Large intestine (tissue), 3 donors: ENCODE measurements around the gene PRR15. TPM values are rescaled to one million over a fixed set of nuclear protein-coding genes. Genes with fewer than 3 reads are reported as not detected.

Experiments
- DNase-seq, 2 donors: peaks; one replicate each; pipeline versions ENCODE4 v3.0.0 to v3.0.0-alpha.2; 2013
- H3K27ac ChIP-seq: one replicate; pipeline ENCODE4 v1.5.1; 2013; ENCODE audit warnings: low read length
- H3K27me3 ChIP-seq: 2 replicates; pipeline ENCODE4 v1.6.1; 2013; ENCODE audit warnings: low read length; ENCODE audit not compliant: control insufficient read depth, insufficient read depth
- H3K36me3 ChIP-seq: 2 replicates; pipeline ENCODE4 v1.6.1; 2013; ENCODE audit warnings: low read length; ENCODE audit not compliant: control insufficient read depth, insufficient read depth
- H3K4me1 ChIP-seq: one replicate; pipeline ENCODE4 v1.6.1; 2013; ENCODE audit warnings: low read length; ENCODE audit not compliant: control insufficient read depth, insufficient read depth
- H3K4me3 ChIP-seq: one replicate; pipeline ENCODE4 v1.5.1; 2013; ENCODE audit warnings: low read length
- H3K9me3 ChIP-seq: one replicate; pipeline ENCODE4 v1.6.1; 2013; ENCODE audit warnings: mild to moderate bottlenecking, low read depth, low read length, moderate library complexity; ENCODE audit not compliant: control insufficient read depth
- WGBS: methylation state at CpG from one replicate; pipeline ENCODE4 v1.1.5; 2013; ENCODE audit warnings: low lambda C conversion rate; ENCODE audit not compliant: insufficient coverage; 5-methylcytosine and 5-hydroxymethylcytosine counted together
- polyA plus RNA-seq: library from polyadenylated mRNA; unstranded; fragments of 120-200 nt; gene quantifications from one replicate; pipeline ENCODE4 v1.2.1, GENCODE V29; 2013

The PRR15 gene
- polyA plus RNA-seq, 1 donor = 70.8 TPM

- no peak for DNase-seq
- no CpG with 5 or more reads among the region's 3 CpGs for WGBS
- Histone ChIP-seq H3K36me3 (no peaks in the 10 kb centered on the region), H3K4me1 (no peaks in the 10 kb centered on the region), H3K27me3 (no peaks in the 10 kb centered on the region), H3K27ac (no peak overlapping the region), H3K9me3 (peaks cover 3% of the 10 kb centered on the region), H3K4me3 (no peak overlapping the region)
Measured at GRCh38 chr7:29547421-29547820, 16.2 kb upstream of the PRR15 start.

DNA sequence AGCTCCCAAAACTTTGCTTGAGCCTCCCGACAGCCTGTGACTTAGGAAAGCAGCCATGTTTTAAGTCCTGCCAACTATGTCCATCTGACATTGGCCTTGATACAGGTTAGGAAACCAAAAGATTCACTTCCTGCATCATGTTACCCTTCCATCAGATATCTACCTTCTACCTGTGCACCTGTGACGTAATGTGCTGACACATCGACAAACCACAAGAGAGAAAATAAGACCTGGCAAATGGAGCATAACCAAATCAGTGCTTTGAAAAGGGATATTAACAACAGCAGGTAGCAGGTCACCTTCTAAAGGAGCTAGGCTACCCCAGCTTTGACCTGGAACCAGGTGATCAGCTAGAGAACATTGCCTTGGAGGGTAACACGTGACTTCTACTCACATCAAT, 14.8 kb upstream of the PRR15 start:
- peaks cover 3% of the 10 kb centered on the region for H3K9me3 ChIP-seq
- DNase-seq = no peak
- H3K4me3 ChIP-seq = no peak overlapping the region
- no peaks in the 10 kb centered on the region for H3K36me3 ChIP-seq
- WGBS = 100% methylated on average over 3 of the region's 4 CpGs
- no peak overlapping the region for H3K27ac ChIP-seq
- no peaks in the 10 kb centered on the region for H3K27me3 ChIP-seq
- no peaks in the 10 kb centered on the region for H3K4me1 ChIP-seq

DNA sequence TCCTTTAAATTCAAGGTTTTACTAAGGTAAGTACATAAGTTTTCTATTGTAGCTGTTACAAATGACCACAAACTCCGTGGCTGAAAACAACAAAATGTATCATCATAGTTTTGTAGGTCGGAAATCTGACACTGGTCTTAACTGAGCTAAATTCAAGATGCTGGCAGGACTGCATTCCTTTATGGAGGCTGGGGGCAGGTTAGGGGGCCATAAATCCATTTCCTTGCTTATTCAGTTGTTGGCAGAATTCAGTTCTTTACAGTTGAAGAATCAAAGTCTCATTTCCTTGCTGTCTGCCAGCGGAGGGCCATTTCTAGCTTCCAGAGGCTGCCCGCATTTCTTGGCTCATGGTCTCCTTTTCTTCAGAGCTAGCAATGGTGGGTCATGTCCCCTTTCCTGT, 11.2 kb upstream of the PRR15 start:
- no peak for DNase-seq
- Histone ChIP-seq H3K36me3 (no peaks in the 10 kb centered on the region), H3K27ac (no peak overlapping the region), H3K27me3 (no peaks in the 10 kb centered on the region), H3K4me1 (no peaks in the 10 kb centered on the region), H3K4me3 (no peak overlapping the region), H3K9me3 (no peaks in the 10 kb centered on the region)
- no CpG with 5 or more reads among the region's 4 CpGs for WGBS

DNA sequence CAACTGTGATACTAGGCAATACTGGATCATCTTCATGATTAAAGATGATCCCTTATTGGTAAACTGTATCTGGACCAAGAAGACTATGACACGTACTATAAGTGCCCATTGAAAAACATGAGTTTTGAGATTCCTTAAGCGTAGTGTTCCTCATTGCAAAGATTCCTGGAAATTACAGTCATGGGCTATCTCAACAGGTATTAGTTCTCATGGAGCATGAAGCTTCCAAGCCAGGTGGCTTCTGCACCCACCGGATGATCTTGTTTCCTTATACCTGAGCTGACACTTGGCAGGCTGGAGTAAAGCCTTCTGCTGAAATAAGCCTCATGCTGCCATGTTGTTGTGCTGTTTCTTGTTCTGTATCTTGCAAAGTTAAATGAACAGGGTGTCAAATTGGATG, 8.6 kb upstream of the PRR15 start:
- Histone ChIP-seq H3K27ac (no peak overlapping the region), H3K4me3 (no peak overlapping the region), H3K27me3 (no peaks in the 10 kb centered on the region), H3K9me3 (no peaks in the 10 kb centered on the region), H3K4me1 (no peaks in the 10 kb centered on the region), H3K36me3 (no peaks in the 10 kb centered on the region)
- no CpG with 5 or more reads among the region's 3 CpGs for WGBS
- DNase-seq = no peak

DNA sequence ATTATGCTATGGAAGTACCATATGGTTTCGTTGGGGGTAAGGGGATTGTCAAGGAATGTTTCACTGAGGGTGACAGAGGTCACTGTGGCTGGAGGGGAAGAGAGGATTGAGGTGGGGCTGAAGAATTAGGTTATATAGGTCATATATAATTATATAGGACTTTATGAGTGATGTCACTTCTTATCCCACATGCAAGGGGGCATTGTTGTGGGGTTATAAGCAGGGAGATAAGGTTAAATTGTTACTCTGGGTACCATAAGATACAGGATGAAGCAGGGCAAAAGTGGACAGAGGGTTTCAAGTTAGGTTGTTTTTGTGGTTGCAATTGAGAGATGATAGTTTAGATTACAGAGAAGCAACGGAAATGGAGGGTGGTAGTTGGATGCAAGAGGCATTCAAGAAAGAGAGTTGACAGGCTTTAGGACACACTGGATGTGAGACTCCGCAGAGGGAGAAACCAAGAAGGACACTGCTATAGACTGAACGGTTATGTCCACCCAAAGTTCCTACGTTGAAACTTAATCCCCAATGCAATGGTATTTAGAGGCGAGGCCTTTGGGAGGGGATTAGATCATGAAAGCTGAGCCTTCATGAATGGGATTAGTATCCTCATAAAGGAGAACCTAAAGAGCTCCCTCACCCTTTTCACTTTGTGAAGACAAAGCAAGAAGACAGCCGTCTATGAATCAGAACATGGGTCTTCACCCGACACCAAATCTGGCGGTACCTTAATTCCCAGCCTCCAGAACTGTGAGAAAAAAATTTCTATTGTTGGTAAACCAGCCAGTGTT, 7.0 kb upstream of the PRR15 start:
- Histone ChIP-seq H3K4me3 (no peak overlapping the region), H3K27me3 (peaks cover 2% of the 10 kb centered on the region), H3K36me3 (no peaks in the 10 kb centered on the region), H3K27ac (no peak overlapping the region), H3K9me3 (no peaks in the 10 kb centered on the region), H3K4me1 (no peaks in the 10 kb centered on the region)
- no CpG with 5 or more reads among the region's 9 CpGs for WGBS
- DNase-seq = no peak

GRCh38 chr7:29557954-29558353, 5.7 kb upstream of the PRR15 start:
- peaks cover 5% of the 10 kb centered on the region for H3K27me3 ChIP-seq
- WGBS = 80% methylated on average over 2 of the region's 3 CpGs
- DNase-seq = peak; percentile 65 to 73

DNA sequence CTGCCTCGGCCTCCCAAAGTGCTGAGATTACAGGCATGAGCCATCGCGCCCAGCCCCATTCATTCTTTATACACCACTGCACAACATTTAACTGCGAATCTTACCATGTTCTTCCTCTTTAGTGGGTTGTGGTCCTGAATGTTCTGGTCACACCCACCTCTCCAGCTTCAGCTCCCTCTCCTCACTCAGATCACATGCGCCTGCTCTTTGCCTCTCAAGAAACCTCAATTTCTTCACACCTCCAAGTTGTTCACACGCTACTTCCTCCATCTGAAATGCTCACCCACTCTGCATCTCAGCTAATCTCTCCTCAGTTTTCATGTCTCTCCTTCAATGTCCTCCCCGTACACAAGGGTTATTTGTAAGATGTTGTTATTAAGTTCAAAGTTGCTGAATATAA, 2.4 kb upstream of the PRR15 start:
- H3K4me3 ChIP-seq = no peak overlapping the region
- no peak overlapping the region for H3K27ac ChIP-seq
- peaks cover 34% of the 10 kb centered on the region for H3K27me3 ChIP-seq
- 100% methylated on average over 3 of the region's 7 CpGs for WGBS
- no peaks in the 10 kb centered on the region for H3K4me1 ChIP-seq
- H3K36me3 ChIP-seq = no peaks in the 10 kb centered on the region
- peaks cover 3% of the 10 kb centered on the region for H3K9me3 ChIP-seq
- no peak for DNase-seq

More at GRCh38 chr7:29557954-29558353, 5.7 kb upstream of the PRR15 start:
- Histone ChIP-seq H3K4me1 (no peaks in the 10 kb centered on the region), H3K27ac (peak overlapping the region; percentile 43), H3K4me3 (no peak overlapping the region), H3K36me3 (no peaks in the 10 kb centered on the region), H3K9me3 (no peaks in the 10 kb centered on the region)

DNA sequence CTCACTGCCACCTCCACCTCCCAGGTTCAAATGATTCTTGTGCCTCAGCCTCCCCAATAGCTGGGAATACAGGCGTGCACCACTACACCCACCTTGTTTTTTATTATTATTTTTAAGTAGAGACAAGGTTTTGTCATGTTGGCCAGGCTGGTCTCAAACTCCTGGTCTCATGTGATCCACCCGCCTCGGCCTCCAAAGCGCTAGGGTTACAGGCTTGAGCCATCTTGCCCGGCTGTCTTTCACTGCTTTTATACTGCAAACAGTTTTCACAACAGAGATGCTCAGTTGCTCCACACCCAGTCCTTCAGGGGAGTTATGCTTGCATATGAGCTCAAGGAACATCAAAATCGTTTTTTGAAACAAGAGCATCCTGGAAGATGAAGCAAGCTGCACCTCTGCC, 1.3 kb upstream of the PRR15 start:
- WGBS = no CpG with 5 or more reads among the region's 6 CpGs
- H3K27me3 ChIP-seq = peaks cover 43% of the 10 kb centered on the region

GRCh38 chr7:29564496-29565223, 1.0 kb downstream of the PRR15 start:
- no CpG with 5 or more reads among the region's 48 CpGs for WGBS
- DNase-seq = peak; percentile 32 to 72
- Histone ChIP-seq H3K4me3 (peak overlapping the region; percentile 89), H3K4me1 (peaks cover 7% of the 10 kb centered on the region), H3K27me3 (peaks cover 45% of the 10 kb centered on the region), H3K27ac (peak overlapping the region; percentile 99), H3K36me3 (peaks cover 5% of the 10 kb centered on the region), H3K9me3 (peaks cover 3% of the 10 kb centered on the region)

More for the DNA sequence above, 1.3 kb upstream of the PRR15 start:
- H3K4me1 ChIP-seq = peaks cover 1% of the 10 kb centered on the region
- H3K27ac ChIP-seq = peak overlapping the region; percentile 99
- H3K36me3 ChIP-seq = peaks cover 5% of the 10 kb centered on the region
- H3K9me3 ChIP-seq = peaks cover 3% of the 10 kb centered on the region
- DNase-seq = peak in 1 of 2 donors; percentile 41
- H3K4me3 ChIP-seq = peak overlapping the region; percentile 89

GRCh38 chr7:29565224-29565630, 1.6 kb downstream of the PRR15 start:
- Histone ChIP-seq H3K4me3 (peak overlapping the region; percentile 89), H3K4me1 (peaks cover 10% of the 10 kb centered on the region), H3K9me3 (peaks cover 3% of the 10 kb centered on the region), H3K27ac (peak overlapping the region; percentile 99), H3K36me3 (peaks cover 5% of the 10 kb centered on the region), H3K27me3 (peaks cover 45% of the 10 kb centered on the region)
- WGBS = no CpG with 5 or more reads among the region's 10 CpGs
- DNase-seq = no peak
